NCI-H69 (cell line): ENCODE measurements around the gene MTA2.
A peak's percentile ranks its signal among the peaks of the same experiment; 100 is the strongest.
"Not testable (repeated sequence)": the region's sequence is repeated elsewhere in the genome, so short reads cannot be mapped to it uniquely, and the experiment has no call there.

Source experiments
- DNase-seq: peaks from one replicate; lab custom pipeline; 2025; lab: John Stamatoyannopoulos, UW

MTA2 gene

DNA sequence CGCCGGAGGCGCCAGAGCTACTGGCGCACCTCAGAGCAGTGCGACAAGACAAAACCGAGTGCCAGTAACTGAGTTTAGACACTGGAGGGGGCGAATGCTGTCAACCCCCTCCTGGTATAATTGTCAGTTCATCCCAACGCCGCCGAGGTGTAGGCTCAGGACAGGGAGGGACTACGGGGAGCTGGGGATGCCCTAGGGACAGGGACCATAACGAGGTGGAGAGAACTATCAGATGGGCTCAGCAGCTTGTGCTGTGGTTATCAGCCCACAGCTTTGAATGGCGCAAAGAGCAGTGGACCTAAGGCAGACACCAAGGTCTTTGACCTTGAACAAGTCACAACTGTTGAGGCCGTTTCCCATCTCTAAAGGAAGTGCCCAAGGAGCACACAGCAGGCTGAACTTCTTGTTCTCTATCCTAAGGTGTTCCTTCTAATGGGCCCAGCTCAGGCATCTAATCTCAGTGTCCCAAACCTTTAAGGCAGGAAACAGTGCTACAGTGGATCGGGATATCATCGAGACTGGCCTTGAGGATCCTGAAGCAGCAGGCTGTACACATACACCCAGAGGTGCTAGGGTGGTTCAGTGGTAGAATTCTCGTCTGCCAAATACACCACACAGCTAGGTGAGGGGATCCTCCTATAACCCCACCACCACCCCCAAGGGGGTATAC, 9.4 kb downstream of the MTA2 start:
- peak; percentile 49 for DNase-seq

GRCh38 chr11:62591448-62592145, 10.1 kb downstream of the MTA2 start, which contains the start of gene TUT1:
Gene TUT1, minus strand, starts transcription at chr11:62591523. Its CDS starts 38 bp downstream, at chr11:62591485.
- peak; percentile 100 for DNase-seq

DNA sequence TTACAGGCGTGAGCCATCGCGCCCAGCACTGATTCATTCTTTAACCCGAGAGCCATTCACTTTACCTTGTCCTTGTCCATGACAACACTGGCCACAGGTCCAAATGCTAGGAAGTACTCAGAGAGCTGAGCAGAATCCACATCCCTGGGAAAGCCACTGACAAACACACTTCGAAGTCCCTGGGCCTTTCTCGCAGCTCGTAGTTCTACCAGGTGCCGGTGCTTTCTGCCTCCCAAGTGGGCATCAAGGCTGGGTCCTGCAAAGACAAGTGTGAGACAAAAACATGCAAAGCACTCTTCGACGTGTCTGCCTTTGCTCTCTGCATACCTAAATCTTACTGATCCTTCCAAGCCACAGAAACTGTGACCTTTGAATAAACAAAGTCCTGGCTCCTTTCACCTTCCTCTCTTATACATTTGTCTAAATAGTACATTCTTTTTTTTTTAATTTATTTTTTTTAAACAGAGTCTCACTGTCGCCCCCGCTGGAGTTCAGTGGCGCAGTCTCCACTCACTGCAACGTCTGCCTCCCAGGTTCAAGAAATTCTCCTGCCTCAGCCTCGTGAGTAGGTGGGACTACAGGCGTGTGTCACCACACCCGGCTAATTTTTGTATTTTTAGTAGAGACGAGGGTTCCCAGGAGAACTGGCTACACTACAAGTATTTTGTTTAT, 12.6 kb downstream of the MTA2 start:
- DNase-seq: no peak

- DNase-seq: not testable (repeated sequence)
These were observed 16.3 kb downstream of the MTA2 start for GRCh38 chr11:62585356-62585755.

DNA sequence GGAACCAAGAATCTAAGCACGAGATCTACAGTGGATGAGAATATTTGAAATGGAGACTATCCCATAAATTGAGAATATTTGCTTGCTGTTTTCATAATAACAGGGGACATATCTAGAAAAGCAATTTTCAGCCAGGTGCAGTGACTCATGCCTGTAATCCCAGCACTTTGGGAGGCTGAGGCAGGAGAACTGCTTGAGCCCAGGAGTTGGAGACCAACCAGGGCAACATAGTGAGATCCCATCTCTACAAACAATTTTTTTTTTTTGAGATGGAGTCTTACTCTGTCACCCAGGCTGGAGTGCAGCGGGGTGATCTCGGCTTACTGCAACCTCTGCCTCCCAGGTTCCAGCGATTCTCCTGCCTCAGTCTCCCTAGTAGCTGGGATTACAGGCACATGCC, 19.9 kb downstream of the MTA2 start:
- not testable (repeated sequence) for DNase-seq

GRCh38 chr11:62580959-62581715, 20.5 kb downstream of the MTA2 start:
- no peak for DNase-seq

DNA sequence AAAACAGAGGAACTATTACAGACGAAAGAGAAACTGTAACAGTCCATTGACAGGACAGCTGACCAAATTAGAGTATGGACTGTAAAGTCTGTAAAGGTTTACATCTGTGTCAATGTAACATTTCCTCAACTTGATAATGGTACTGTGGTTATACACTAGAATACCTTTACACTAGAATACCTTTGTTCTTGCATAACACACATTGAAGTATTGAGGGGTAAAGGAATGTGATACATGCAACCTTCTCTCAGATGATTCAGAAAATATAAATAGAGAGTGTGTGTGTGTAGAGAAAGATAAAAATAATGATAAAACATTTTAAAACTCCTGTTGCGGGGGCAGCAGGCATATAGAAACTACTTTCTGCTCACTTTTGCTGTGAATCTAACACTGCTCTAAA, 22.4 kb downstream of the MTA2 start:
- no peak for DNase-seq

DNA sequence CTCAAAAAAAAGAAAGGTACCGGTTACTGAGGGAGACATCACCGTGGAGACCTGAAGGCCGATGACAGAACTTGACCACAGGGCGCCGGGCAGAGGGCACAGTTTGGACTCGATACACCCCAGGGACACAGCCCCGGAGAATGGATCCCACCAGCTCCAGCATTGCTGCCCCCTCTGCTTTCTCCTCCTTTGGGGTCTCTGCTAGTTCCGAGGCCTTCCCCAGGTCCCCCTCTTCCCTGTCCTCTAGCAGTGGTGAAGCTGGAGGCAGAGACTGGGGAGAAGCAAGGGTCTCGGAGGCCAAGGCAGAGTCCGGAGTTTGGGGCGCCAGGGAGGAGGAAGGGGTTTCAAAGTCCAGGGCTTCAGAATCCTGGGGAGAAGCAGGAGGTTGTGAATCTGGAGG, 23.1 kb downstream of the MTA2 start:
- DNase-seq: no peak

- no peak for DNase-seq
These were observed 24.5 kb downstream of the MTA2 start for GRCh38 chr11:62577046-62577714.

DNA sequence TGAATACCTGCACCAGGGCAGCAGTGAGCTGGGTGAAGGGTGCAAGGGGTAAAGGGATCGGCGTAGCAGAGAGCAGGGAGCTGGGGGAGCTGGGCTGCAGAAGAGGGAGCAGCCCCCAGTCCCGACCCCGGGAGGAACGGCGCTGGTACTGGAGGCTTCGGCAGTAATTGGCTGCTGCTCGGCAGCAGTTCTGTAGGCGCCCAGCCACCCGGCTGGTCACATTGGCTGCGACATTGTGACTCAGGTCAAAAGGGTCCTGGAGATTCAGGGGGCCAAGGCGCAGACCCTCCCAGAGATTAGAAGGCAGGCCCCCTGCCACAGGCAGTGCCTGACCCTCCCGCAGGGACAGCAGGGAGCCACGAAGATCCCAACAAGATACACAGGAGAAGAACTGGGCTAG, 25.8 kb downstream of the MTA2 start:
- DNase-seq: no peak

- peak; percentile 48 for DNase-seq
These were observed 26.5 kb downstream of the MTA2 start for GRCh38 chr11:62575156-62575555.

DNA sequence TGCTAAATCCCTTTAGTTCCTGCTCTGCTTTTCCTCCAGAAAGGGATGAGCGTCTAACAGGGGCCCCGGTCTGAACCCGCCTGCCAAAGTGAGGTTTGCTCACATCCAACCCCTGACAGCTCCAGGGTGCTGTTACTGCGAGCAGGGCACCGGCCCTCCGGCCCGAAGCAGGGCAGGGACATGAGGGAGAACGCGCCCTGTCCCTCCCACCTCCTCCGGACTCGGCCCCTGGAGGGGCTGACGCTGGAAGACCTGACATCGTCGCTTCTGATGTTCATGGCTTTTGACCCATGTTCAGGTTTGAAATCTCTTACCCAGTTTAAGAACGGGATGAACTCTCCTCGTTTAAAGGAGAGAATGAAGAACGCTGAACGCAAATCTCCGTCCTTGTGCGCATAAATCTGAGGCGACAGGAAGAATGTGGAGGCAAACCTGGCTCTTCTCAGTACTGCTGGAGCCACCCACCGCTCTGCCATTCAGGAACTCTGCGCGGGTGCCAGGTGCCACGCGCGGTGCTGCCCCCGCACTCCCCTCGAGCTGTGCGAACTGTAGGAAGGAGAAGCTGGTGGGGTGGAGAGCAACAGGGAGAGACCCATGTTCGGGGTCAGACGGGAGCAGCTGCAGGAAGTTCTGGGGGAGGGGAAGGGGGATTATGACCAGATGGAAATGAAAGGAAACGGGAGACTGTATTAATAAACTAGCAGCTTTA, 27.1 kb downstream of the MTA2 start:
- peak; percentile 75 for DNase-seq

- peak; percentile 100 for DNase-seq
These were observed 27.9 kb downstream of the MTA2 start, which contains the start of gene EEF1G for GRCh38 chr11:62573592-62574362. Gene EEF1G, minus strand, starts transcription at chr11:62573891. Its CDS starts 49 bp downstream, at chr11:62573842.

DNA sequence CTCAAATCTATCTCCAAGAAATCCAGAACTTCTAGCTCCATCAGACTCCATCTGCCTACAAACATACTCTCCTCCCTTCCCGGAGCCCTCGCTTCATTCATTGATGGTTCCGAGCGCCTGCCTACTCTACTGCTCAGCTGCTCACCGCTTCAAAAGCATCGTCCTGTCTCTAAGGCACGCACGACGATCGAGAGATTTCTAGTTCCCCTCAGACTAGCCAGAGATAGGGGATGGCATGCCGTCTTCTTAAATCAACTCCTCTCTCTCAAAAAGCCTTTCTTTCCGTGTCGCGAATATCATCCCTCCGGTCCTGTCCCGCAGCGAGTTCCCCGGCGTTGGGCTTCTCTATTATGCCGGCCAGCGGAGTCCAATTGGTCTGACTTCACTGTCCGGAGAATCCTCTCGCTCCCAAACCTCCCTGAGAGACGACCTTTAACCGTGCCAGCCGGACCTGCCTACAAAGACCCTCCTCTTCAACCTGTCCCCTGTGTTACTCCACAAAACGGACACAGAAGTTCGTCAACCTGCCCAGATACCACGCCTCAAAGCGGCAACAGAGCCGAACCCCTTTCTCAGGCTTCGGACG, 28.6 kb downstream of the MTA2 start:
- DNase-seq: peak; percentile 51

GRCh38 chr11:62572431-62572830, 29.2 kb downstream of the MTA2 start:
- DNase-seq: no peak

DNA sequence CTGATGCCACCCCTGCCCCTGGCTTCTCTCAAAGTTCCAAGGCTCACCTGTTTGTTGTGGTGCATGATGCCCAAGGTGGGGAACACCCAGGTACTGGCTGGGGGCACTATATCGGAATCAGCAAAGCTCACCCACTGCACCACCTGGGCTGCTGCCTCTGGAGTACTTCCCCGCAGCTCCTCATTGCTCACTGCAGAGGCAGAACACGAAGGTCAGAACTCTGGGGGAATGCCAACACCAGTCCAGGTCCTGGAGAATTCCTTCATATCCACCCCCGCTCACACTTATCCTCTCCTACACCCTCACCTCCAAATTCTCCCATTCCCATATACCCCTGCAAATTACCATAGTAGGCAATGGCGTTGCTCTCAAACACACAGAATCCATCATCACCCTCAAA, 30.2 kb downstream of the MTA2 start:
- DNase-seq: not testable (repeated sequence)

DNA sequence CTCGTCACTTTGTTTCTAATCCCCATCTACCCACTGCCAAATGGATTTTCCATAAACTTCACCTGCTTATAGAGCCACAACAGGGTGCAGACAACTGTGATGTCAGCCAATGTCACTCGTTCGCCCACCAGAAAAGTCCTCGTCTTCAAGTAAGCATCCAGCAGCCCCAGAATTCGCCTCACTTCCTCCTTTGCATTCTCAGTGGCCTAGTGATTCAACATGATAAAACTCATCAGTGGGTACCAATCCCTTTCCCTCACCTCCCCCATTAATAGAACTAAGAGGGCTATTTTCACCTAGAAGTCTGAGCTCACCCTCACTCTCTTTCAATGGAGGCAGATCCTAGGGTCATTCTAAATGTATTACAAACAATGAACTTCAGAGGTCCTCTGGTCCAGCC, 30.8 kb downstream of the MTA2 start:
- not testable (repeated sequence) for DNase-seq

DNA sequence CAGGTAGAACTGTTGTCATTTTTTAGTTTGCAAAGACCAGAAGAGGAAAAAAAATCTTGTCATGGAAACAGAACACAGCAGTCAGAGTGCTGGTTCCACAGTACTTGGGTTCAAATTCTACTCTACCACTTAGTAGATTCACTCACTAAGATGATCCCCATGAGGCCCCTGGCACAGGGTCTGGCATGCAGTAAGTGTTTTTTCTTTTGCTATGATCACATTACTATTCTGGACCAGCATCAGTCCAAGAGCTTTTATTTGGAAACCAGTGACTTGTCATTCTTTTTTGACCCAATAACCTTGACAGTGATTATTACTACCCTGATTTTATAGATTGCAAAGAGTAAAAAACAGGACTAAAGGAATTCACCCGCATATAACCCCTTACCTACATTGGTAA, 32.1 kb downstream of the MTA2 start:
- no peak for DNase-seq

- DNase-seq: no peak
These were observed 34.5 kb downstream of the MTA2 start for GRCh38 chr11:62567018-62567633.
